ENCODE measurements around the gene PBX1. TPM values are rescaled to one million over a fixed set of nuclear protein-coding genes. Genes with fewer than 3 reads are reported as not detected.

PBX1 gene
- polyA plus RNA-seq, 4 donors: 12.5 to 52.8 (median 14.6) TPM

- no peak for FAIRE-seq
- no peak overlapping the region for H3K4me3 ChIP-seq (ENCODE audit: low read depth in 1 of 3, low read length in 3 of 3)
- no peaks in the 10 kb centered on the region for H3K9me3 ChIP-seq (ENCODE audit: control insufficient read depth in 2 of 2, insufficient read depth in 1 of 2, low read depth in 1 of 2, low read length in 1 of 2)
- no peak for DNase-seq
- H3K4me1 ChIP-seq (ENCODE audit: control insufficient read depth in 3 of 3, insufficient read depth in 2 of 3, low read depth in 1 of 3, low read length in 2 of 3): peaks cover 2 to 27% (median 7%) of the 10 kb centered on the region in 3 donors
- H3K27ac ChIP-seq (ENCODE audit: low read depth in 1 of 3, low read length in 2 of 3): no peak overlapping the region
- peaks cover 0 to 13% (median 2%) of the 10 kb centered on the region in 3 donors for H3K36me3 ChIP-seq (ENCODE audit: control insufficient read depth in 3 of 3, insufficient read depth in 2 of 3, low read depth in 1 of 3, low read length in 3 of 3)
- no peaks in the 10 kb centered on the region for H3K27me3 ChIP-seq (ENCODE audit: control insufficient read depth in 3 of 3, insufficient read depth in 3 of 3, low read length in 3 of 3)
Observed at GRCh38 chr1:164608651-164609057, 49.7 kb downstream of the PBX1 start.

- peaks cover 2 to 31% (median 7%) of the 10 kb centered on the region in 3 donors for H3K4me1 ChIP-seq (ENCODE audit: control insufficient read depth in 3 of 3, insufficient read depth in 2 of 3, low read depth in 1 of 3, low read length in 2 of 3)
- DNase-seq: no peak
- no peak for FAIRE-seq
- H3K36me3 ChIP-seq (ENCODE audit: control insufficient read depth in 3 of 3, insufficient read depth in 2 of 3, low read depth in 1 of 3, low read length in 3 of 3): peaks cover 0 to 10% (median 2%) of the 10 kb centered on the region in 3 donors
- 73 to 87% (median 87%) methylated on average over 3 of the region's 3 CpGs for WGBS, 3 donors
- no peaks in the 10 kb centered on the region for H3K27me3 ChIP-seq (ENCODE audit: control insufficient read depth in 3 of 3, insufficient read depth in 3 of 3, low read length in 3 of 3)
- no peak overlapping the region for H3K4me3 ChIP-seq (ENCODE audit: low read depth in 1 of 3, low read length in 3 of 3)
- no peaks in the 10 kb centered on the region for H3K9me3 ChIP-seq (ENCODE audit: control insufficient read depth in 2 of 2, insufficient read depth in 1 of 2, low read depth in 1 of 2, low read length in 1 of 2)
- H3K27ac ChIP-seq (ENCODE audit: low read depth in 1 of 3, low read length in 2 of 3): no peak overlapping the region
Observed at GRCh38 chr1:164609089-164609488, 50.1 kb downstream of the PBX1 start.

- no peak for DNase-seq
- no peaks in the 10 kb centered on the region for H3K9me3 ChIP-seq (ENCODE audit: control insufficient read depth in 2 of 2, insufficient read depth in 1 of 2, low read depth in 1 of 2, low read length in 1 of 2)
- H3K27ac ChIP-seq (ENCODE audit: low read depth in 1 of 3, low read length in 2 of 3): peak overlapping the region in 2 of 3 donors; percentile 17 to 36
- H3K4me1 ChIP-seq (ENCODE audit: control insufficient read depth in 3 of 3, insufficient read depth in 2 of 3, low read depth in 1 of 3, low read length in 2 of 3): peaks cover 2 to 32% (median 7%) of the 10 kb centered on the region in 3 donors
- peaks cover 0 to 15% (median 0%) of the 10 kb centered on the region in 3 donors for H3K36me3 ChIP-seq (ENCODE audit: control insufficient read depth in 3 of 3, insufficient read depth in 2 of 3, low read depth in 1 of 3, low read length in 3 of 3)
- no peak overlapping the region for H3K4me3 ChIP-seq (ENCODE audit: low read depth in 1 of 3, low read length in 3 of 3)
- no peaks in the 10 kb centered on the region for H3K27me3 ChIP-seq (ENCODE audit: control insufficient read depth in 3 of 3, insufficient read depth in 3 of 3, low read length in 3 of 3)
- no peak for FAIRE-seq
- whole genome bisulfite sequencing, 3 donors: 89 to 99% (median 93%) methylated on average over 3 of the region's 3 CpGs
Observed at GRCh38 chr1:164610538-164611222, 51.7 kb downstream of the PBX1 start.

- Histone ChIP-seq H3K9me3 (ENCODE audit: control insufficient read depth in 2 of 2, insufficient read depth in 1 of 2, low read depth in 1 of 2, low read length in 1 of 2) (no peaks in the 10 kb centered on the region), H3K4me3 (ENCODE audit: low read depth in 1 of 3, low read length in 3 of 3) (peak overlapping the region in 1 of 3 donors; percentile 13), H3K4me1 (ENCODE audit: control insufficient read depth in 3 of 3, insufficient read depth in 2 of 3, low read depth in 1 of 3, low read length in 2 of 3) (peaks cover 2 to 38% (median 8%) of the 10 kb centered on the region in 3 donors), H3K27me3 (ENCODE audit: control insufficient read depth in 3 of 3, insufficient read depth in 3 of 3, low read length in 3 of 3) (no peaks in the 10 kb centered on the region), H3K36me3 (ENCODE audit: control insufficient read depth in 3 of 3, insufficient read depth in 2 of 3, low read depth in 1 of 3, low read length in 3 of 3) (peaks cover 0 to 16% (median 0%) of the 10 kb centered on the region in 3 donors), H3K27ac (ENCODE audit: low read depth in 1 of 3, low read length in 2 of 3) (peak overlapping the region; percentile 52 to 83 (median 80))
- FAIRE-seq (no peak), DNase-seq (peak; percentile 70 to 80)
- WGBS, 3 donors: 28 to 55% (median 34%) methylated on average over 11 of the region's 11 CpGs
Observed at GRCh38 chr1:164611754-164612642, 53.0 kb downstream of the PBX1 start.

- WGBS, 3 donors: 19 to 55% (median 38%) methylated on average over 3 of the region's 3 CpGs
- H3K36me3 ChIP-seq (ENCODE audit: control insufficient read depth in 3 of 3, insufficient read depth in 2 of 3, low read depth in 1 of 3, low read length in 3 of 3): peaks cover 0 to 16% (median 0%) of the 10 kb centered on the region in 3 donors
- no peaks in the 10 kb centered on the region for H3K9me3 ChIP-seq (ENCODE audit: control insufficient read depth in 2 of 2, insufficient read depth in 1 of 2, low read depth in 1 of 2, low read length in 1 of 2)
- H3K27ac ChIP-seq (ENCODE audit: low read depth in 1 of 3, low read length in 2 of 3): peak overlapping the region; percentile 16 to 80 (median 73)
- H3K4me1 ChIP-seq (ENCODE audit: control insufficient read depth in 3 of 3, insufficient read depth in 2 of 3, low read depth in 1 of 3, low read length in 2 of 3): peaks cover 4 to 40% (median 13%) of the 10 kb centered on the region in 3 donors
- no peaks in the 10 kb centered on the region for H3K27me3 ChIP-seq (ENCODE audit: control insufficient read depth in 3 of 3, insufficient read depth in 3 of 3, low read length in 3 of 3)
- DNase-seq (peak; percentile 86 to 93), FAIRE-seq (no peak)
- H3K4me3 ChIP-seq (ENCODE audit: low read depth in 1 of 3, low read length in 3 of 3): peak overlapping the region in 1 of 3 donors; percentile 9
Observed at GRCh38 chr1:164613176-164613575, 54.2 kb downstream of the PBX1 start.

- 73 to 85% (median 81%) methylated on average over 6 of the region's 6 CpGs for WGBS, 3 donors
- Histone ChIP-seq H3K36me3 (ENCODE audit: control insufficient read depth in 3 of 3, insufficient read depth in 2 of 3, low read depth in 1 of 3, low read length in 3 of 3) (peaks cover 0 to 16% (median 0%) of the 10 kb centered on the region in 3 donors), H3K27ac (ENCODE audit: low read depth in 1 of 3, low read length in 2 of 3) (no peak overlapping the region), H3K27me3 (ENCODE audit: control insufficient read depth in 3 of 3, insufficient read depth in 3 of 3, low read length in 3 of 3) (no peaks in the 10 kb centered on the region), H3K9me3 (ENCODE audit: control insufficient read depth in 2 of 2, insufficient read depth in 1 of 2, low read depth in 1 of 2, low read length in 1 of 2) (no peaks in the 10 kb centered on the region), H3K4me1 (ENCODE audit: control insufficient read depth in 3 of 3, insufficient read depth in 2 of 3, low read depth in 1 of 3, low read length in 2 of 3) (peaks cover 4 to 49% (median 19%) of the 10 kb centered on the region in 3 donors), H3K4me3 (ENCODE audit: low read depth in 1 of 3, low read length in 3 of 3) (no peak overlapping the region)
- FAIRE-seq: no peak
- no peak for DNase-seq
Observed at GRCh38 chr1:164614316-164614715, 55.3 kb downstream of the PBX1 start.

GRCh38 chr1:164617377-164618201 is 58.6 kb downstream of the PBX1 start:
- DNase-seq: no peak
- 62 to 69% (median 63%) methylated on average over 7 of the region's 7 CpGs for WGBS, 3 donors
- H3K4me3 ChIP-seq (ENCODE audit: low read depth in 1 of 3, low read length in 3 of 3): no peak overlapping the region
- FAIRE-seq: no peak
- peaks cover 0 to 14% (median 0%) of the 10 kb centered on the region in 3 donors for H3K36me3 ChIP-seq (ENCODE audit: control insufficient read depth in 3 of 3, insufficient read depth in 2 of 3, low read depth in 1 of 3, low read length in 3 of 3)
- H3K27me3 ChIP-seq (ENCODE audit: control insufficient read depth in 3 of 3, insufficient read depth in 3 of 3, low read length in 3 of 3): no peaks in the 10 kb centered on the region
- H3K27ac ChIP-seq (ENCODE audit: low read depth in 1 of 3, low read length in 2 of 3): peak overlapping the region in 1 of 3 donors; percentile 1
- no peaks in the 10 kb centered on the region for H3K9me3 ChIP-seq (ENCODE audit: control insufficient read depth in 2 of 2, insufficient read depth in 1 of 2, low read depth in 1 of 2, low read length in 1 of 2)
- H3K4me1 ChIP-seq (ENCODE audit: control insufficient read depth in 3 of 3, insufficient read depth in 2 of 3, low read depth in 1 of 3, low read length in 2 of 3): peaks cover 3 to 45% (median 17%) of the 10 kb centered on the region in 3 donors

GRCh38 chr1:164618202-164618564 is 59.2 kb downstream of the PBX1 start:
- FAIRE-seq (no peak), DNase-seq (no peak)
- peaks cover 0 to 14% (median 0%) of the 10 kb centered on the region in 3 donors for H3K36me3 ChIP-seq (ENCODE audit: control insufficient read depth in 3 of 3, insufficient read depth in 2 of 3, low read depth in 1 of 3, low read length in 3 of 3)
- no peaks in the 10 kb centered on the region for H3K9me3 ChIP-seq (ENCODE audit: control insufficient read depth in 2 of 2, insufficient read depth in 1 of 2, low read depth in 1 of 2, low read length in 1 of 2)
- H3K4me1 ChIP-seq (ENCODE audit: control insufficient read depth in 3 of 3, insufficient read depth in 2 of 3, low read depth in 1 of 3, low read length in 2 of 3): peaks cover 2 to 45% (median 17%) of the 10 kb centered on the region in 3 donors
- H3K27me3 ChIP-seq (ENCODE audit: control insufficient read depth in 3 of 3, insufficient read depth in 3 of 3, low read length in 3 of 3): no peaks in the 10 kb centered on the region
- no peak overlapping the region for H3K4me3 ChIP-seq (ENCODE audit: low read depth in 1 of 3, low read length in 3 of 3)
- no peak overlapping the region for H3K27ac ChIP-seq (ENCODE audit: low read depth in 1 of 3, low read length in 2 of 3)
- WGBS, 3 donors: 57 to 67% (median 60%) methylated on average over 5 of the region's 5 CpGs

Measured in small intestine (tissue), 7 donors.